COR-L47 (cell line): ENCODE data around the gene NISCH.

Source experiments
- DNase-seq: peaks from one replicate; lab custom pipeline; 2025; lab: John Stamatoyannopoulos, UW

NISCH gene

GRCh38 chr3:52472239-52473000, 17.0 kb downstream of the NISCH start:
- no peak for DNase-seq

GRCh38 chr3:52473026-52473425, 17.6 kb downstream of the NISCH start:
- DNase-seq: no peak

- no peak for DNase-seq
These were observed 21.8 kb downstream of the NISCH start for GRCh38 chr3:52477076-52477795.

GRCh38 chr3:52477796-52478095, 22.3 kb downstream of the NISCH start:
- no peak for DNase-seq

- no peak for DNase-seq
These were observed 23.9 kb downstream of the NISCH start for GRCh38 chr3:52479037-52479876.

- no peak for DNase-seq
These were observed 24.6 kb downstream of the NISCH start for GRCh38 chr3:52479877-52480575.

GRCh38 chr3:52480768-52481715, 25.6 kb downstream of the NISCH start:
- no peak for DNase-seq

- DNase-seq: no peak
These were observed 26.6 kb downstream of the NISCH start for GRCh38 chr3:52481819-52482521.

GRCh38 chr3:52483081-52483480, 27.7 kb downstream of the NISCH start:
- DNase-seq: no peak

- DNase-seq: no peak
These were observed 28.4 kb downstream of the NISCH start for GRCh38 chr3:52483577-52484381.

- no peak for DNase-seq
These were observed 29.5 kb downstream of the NISCH start for GRCh38 chr3:52484680-52485461.

GRCh38 chr3:52487050-52487787, 31.8 kb downstream of the NISCH start:
- DNase-seq: no peak

GRCh38 chr3:52487788-52488691, 32.6 kb downstream of the NISCH start:
- DNase-seq: no peak

- DNase-seq: no peak
These were observed 33.3 kb downstream of the NISCH start for GRCh38 chr3:52488746-52489145.

- DNase-seq: no peak
These were observed 34.0 kb downstream of the NISCH start for GRCh38 chr3:52489453-52489852.

- DNase-seq: no peak
These were observed 34.9 kb downstream of the NISCH start for GRCh38 chr3:52490035-52490938.
